GM12878 (cell line): Measurements from ENCODE around the gene CACFD1. TPM values are rescaled to one million over a fixed set of nuclear protein-coding genes. Genes with fewer than 3 reads are reported as not detected.
A peak's percentile ranks its signal among the peaks of the same experiment; 100 is the strongest.

Experiments
- ATAC-seq: fragments of 200-7000 bp; cut with Tn5 transposase; 3 replicates; pipeline ENCODE4 v1.9.1; 2020; ENCODE audit warnings: mild to moderate bottlenecking, moderate library complexity
- BruUV-seq: library from RNA; stranded (reverse); fragments of 400-500 nt; replicated peaks from 2 replicates; lab custom pipeline; 2021; lab: Mats Ljungman, UMichigan
- CTCF ChIA-PET: fragments of 300-600 bp; sonication (Branson Sonifier 250); formaldehyde crosslinking; extraction: SDS; loops from one replicate; lab custom pipeline; 2021; ENCODE audit warnings: inconsistent platforms; lab: Yijun Ruan, JAX
- POLR2A ChIA-PET: fragments of 350-600 bp; formaldehyde crosslinking; extraction: SDS; loops from one replicate; lab custom pipeline; 2021; ENCODE audit warnings: inconsistent platforms; lab: Charles Lee
- RAD21 ChIA-PET: fragments of 300-600 bp; sonication (Branson Sonifier 250); formaldehyde crosslinking; loops from one replicate; lab custom pipeline; 2023; ENCODE audit warnings: antibody characterized with exemption; ENCODE audit not compliant: unreplicated experiment; lab: Charles Lee
- SMC1A ChIA-PET: fragments of 300-600 bp; sonication (Branson Sonifier 250); formaldehyde crosslinking; loops from one replicate; lab custom pipeline; 2023; ENCODE audit not compliant: unreplicated experiment, uncharacterized antibody; lab: Charles Lee
- DNase-seq: peaks from one replicate; pipeline ENCODE4 v3.0.0-alpha.2; 2011; ENCODE audit warnings: low read depth, low spot score
- FAIRE-seq: peaks from 3 replicates; lab custom pipeline; 2011; peaks lifted over from hg19 to GRCh38; lab: Jason Lieb, UNC
- H2AFZ ChIP-seq: 2 replicates; pipeline ENCODE4 v1.6.0; 2011; ENCODE audit warnings: low read depth, low read length, control low read depth; ENCODE audit not compliant: control insufficient read depth
- H3K27ac ChIP-seq: 2 replicates; pipeline ENCODE4 v1.5.1; 2011; ENCODE audit warnings: control low read depth; ENCODE audit not compliant: control insufficient read depth, insufficient read depth
- H3K27me3 ChIP-seq, 2 experiments: replicated peaks in 1 of 2; 2 replicates each; pipeline versions ENCODE4 v1.6.0 to v1.6.1; 2011; ENCODE audit warnings: low read length in 1 of 2; ENCODE audit not compliant: control insufficient read depth in 2 of 2, insufficient read depth in 2 of 2
- H3K36me3 ChIP-seq, 2 experiments: 2 replicates each; pipeline ENCODE4 v1.5.1; 2011; ENCODE audit warnings: low read length in 1 of 2; ENCODE audit not compliant: control insufficient read depth in 2 of 2, insufficient read depth in 2 of 2
- H3K4me1 ChIP-seq: 2 replicates; pipeline ENCODE4 v1.6.1; 2011; ENCODE audit warnings: mild to moderate bottlenecking, low read length, moderate library complexity, mixed read lengths; ENCODE audit not compliant: control insufficient read depth, insufficient read depth
- H3K4me2 ChIP-seq: 2 replicates; pipeline ENCODE4 v1.6.0; 2011; ENCODE audit warnings: control low read depth; ENCODE audit not compliant: control insufficient read depth, insufficient read depth
- H3K4me3 ChIP-seq: fragments of 200-600 bp; sonication (generic); 2 replicates; pipeline ENCODE4 v1.5.1; 2016
- H3K79me2 ChIP-seq: 2 replicates; pipeline ENCODE4 v1.6.0; 2011; ENCODE audit warnings: low read length; ENCODE audit not compliant: control insufficient read depth, insufficient read depth
- H3K9ac ChIP-seq: 2 replicates; pipeline ENCODE4 v1.8.0; 2011; ENCODE audit warnings: low read length, control low read depth, mixed read lengths; ENCODE audit not compliant: control insufficient read depth, insufficient read depth
- H3K9me3 ChIP-seq: replicated peaks from 3 replicates; pipeline ENCODE4 v1.5.1; 2011; ENCODE audit warnings: mild to moderate bottlenecking, low read length; ENCODE audit not compliant: control insufficient read depth, insufficient read depth
- H4K20me1 ChIP-seq: 2 replicates; pipeline ENCODE4 v1.6.0; 2011; ENCODE audit not compliant: control insufficient read depth, insufficient read depth
- EGR1 ChIP-seq, 2 experiments: IDR thresholded peaks; 1 replicate in 1 of 2; 2 replicates in 1 of 2; pipeline ENCODE4 v1.6.1; 2011 to 2012; ENCODE audit warnings: low read depth in 2 of 2, low read length in 2 of 2, borderline replicate concordance in 1 of 2, mild to moderate bottlenecking in 1 of 2, moderate library complexity in 1 of 2
- NFXL1 ChIP-seq: fragments of 450-650 bp; IDR thresholded peaks from 2 replicates; pipeline ENCODE4 v1.6.1; 2017; ENCODE audit warnings: antibody characterized with exemption, mild to moderate bottlenecking, borderline replicate concordance
- NR2C1 ChIP-seq: fragments of 450-650 bp; IDR thresholded peaks from 2 replicates; pipeline ENCODE4 v1.6.1; 2017; ENCODE audit warnings: antibody characterized with exemption, mild to moderate bottlenecking, moderate library complexity
- RCOR1 ChIP-seq: conservative IDR thresholded peaks from 2 replicates; pipeline ENCODE4 v1.6.1; 2012; ENCODE audit warnings: low read depth, low read length, improper control_type of control experiment
- SIX5 ChIP-seq: IDR thresholded peaks from 2 replicates; pipeline ENCODE4 v1.6.1; 2011; ENCODE audit warnings: mild to moderate bottlenecking, low read depth, low read length, moderate library complexity; ENCODE audit not compliant: severe bottlenecking
- STAT1 ChIP-seq: fragments of 450-650 bp; conservative IDR thresholded peaks from 2 replicates; pipeline ENCODE4 v1.6.1; 2014; ENCODE audit warnings: antibody characterized with exemption, mild to moderate bottlenecking
- SUPT20H ChIP-seq: IDR thresholded peaks from 2 replicates; pipeline ENCODE4 v1.6.1; 2011; ENCODE audit warnings: low read depth, mild to moderate bottlenecking, low read length, moderate library complexity, borderline replicate concordance; ENCODE audit not compliant: control insufficient read depth
- TARDBP ChIP-seq: IDR thresholded peaks from 2 replicates; pipeline ENCODE4 v1.6.1; 2016; ENCODE audit warnings: borderline replicate concordance
- TBL1XR1 ChIP-seq: IDR thresholded peaks from 2 replicates; pipeline ENCODE4 v1.6.1; 2012; ENCODE audit warnings: low read depth, low read length, improper control_type of control experiment
- WRNIP1 ChIP-seq: IDR thresholded peaks from 2 replicates; pipeline ENCODE4 v1.6.1; 2011; ENCODE audit warnings: low read depth, low read length, improper control_type of control experiment, borderline replicate concordance
- ZZZ3 ChIP-seq: IDR thresholded peaks from 2 replicates; pipeline ENCODE4 v1.6.1; 2011; ENCODE audit warnings: low read depth; ENCODE audit not compliant: control insufficient read depth, insufficient read length
- WGBS: methylation state at CpG from one replicate; pipeline ENCODE4 v1.1.6; 2016; ENCODE audit warnings: low lambda C conversion rate; ENCODE audit not compliant: insufficient replicate concordance, insufficient coverage; ENCODE audit errors: missing lambda C conversion rate; 5-methylcytosine and 5-hydroxymethylcytosine counted together
- in situ Hi-C: fragments of 300-500 bp; cut with MboI; formaldehyde crosslinking; loops from 9 replicates; pipeline ENCODE4 v1.14.3; 2018; ENCODE audit warnings: mixed read lengths
- intact Hi-C: fragments of 100-400 bp; cut with micrococcal nuclease; formaldehyde crosslinking; loops from one replicate; pipeline ENCODE4 v1.14.2; 2022; ENCODE audit not compliant: unreplicated experiment
- polyA plus RNA-seq, 11 experiments: library from polyadenylated mRNA; depleted of rRNA in 4 of 11; unstranded in 6 of 11; stranded (reverse) in 5 of 11; fragments of >200 nt; fragmentation: Nextera tagmentation in 4 of 11; fragmentation: Illumina TruSeq in 1 of 11; extraction: Ambion mirVana in 4 of 11; extraction: Trizol in 1 of 11; gene quantifications; 1 replicate in 1 of 11; 2 replicates in 10 of 11; pipeline versions ENCODE4 v1.2.1 to v1.2.3, GENCODE V29; 2011 to 2016; ENCODE audit warnings: inconsistent platforms in 2 of 11, missing spikeins in 2 of 11, low read depth in 1 of 11
- total RNA-seq, 4 experiments: library from RNA; depleted of rRNA in 3 of 4; stranded (reverse); fragments of >200 nt in 3 of 4; fragmentation: Illumina TruSeq in 1 of 4; extraction: Trizol in 1 of 4; gene quantifications; 2 replicates each; pipeline versions ENCODE4 v1.2.1 to v1.2.3, GENCODE V29; 2013 to 2021
- TF ChIP-seq, protein P1 (sequence below): fragments of 450-650 bp; IDR thresholded peaks from 2 replicates; pipeline ENCODE4 v1.6.1; 2017; ENCODE audit warnings: mild to moderate bottlenecking
- TF ChIP-seq, protein P2 (sequence below): IDR thresholded peaks from 2 replicates; pipeline ENCODE4 v1.6.1; 2011; ENCODE audit warnings: borderline replicate concordance, low read depth, mild to moderate bottlenecking, moderate library complexity, low read length; ENCODE audit not compliant: insufficient read depth, poor library complexity, severe bottlenecking
- TF ChIP-seq, protein P3 (sequence below): IDR thresholded peaks from 2 replicates; pipeline ENCODE4 v1.6.1; 2011; ENCODE audit warnings: mild to moderate bottlenecking, low read depth, low read length, moderate library complexity; ENCODE audit not compliant: insufficient replicate concordance

Gene CACFD1
- total and polyA plus RNA-seq, 10 of the 15 experiments (the other 5 are each of a cell fraction or from before 2014, with no cell fraction given), result 0.09 to 5.8 (median 1.4) TPM; not detected in 1

GRCh38 chr9:133417541-133418461 lies 42.0 kb upstream of the CACFD1 start, which contains the start of gene REXO4 (continued):
- TF ChIP-seq EGR1 (IDR thresholded peaks at IDR 0.05; ENCODE audit: borderline replicate concordance in 1 of 2, low read depth in 2 of 2, low read length in 2 of 2) (peak; percentile 62 to 76; a peak in 2 of 3 replicates), TBL1XR1 (peak; percentile 75), WRNIP1 (no peak), ZZZ3 (peak; percentile 34)

DNA sequence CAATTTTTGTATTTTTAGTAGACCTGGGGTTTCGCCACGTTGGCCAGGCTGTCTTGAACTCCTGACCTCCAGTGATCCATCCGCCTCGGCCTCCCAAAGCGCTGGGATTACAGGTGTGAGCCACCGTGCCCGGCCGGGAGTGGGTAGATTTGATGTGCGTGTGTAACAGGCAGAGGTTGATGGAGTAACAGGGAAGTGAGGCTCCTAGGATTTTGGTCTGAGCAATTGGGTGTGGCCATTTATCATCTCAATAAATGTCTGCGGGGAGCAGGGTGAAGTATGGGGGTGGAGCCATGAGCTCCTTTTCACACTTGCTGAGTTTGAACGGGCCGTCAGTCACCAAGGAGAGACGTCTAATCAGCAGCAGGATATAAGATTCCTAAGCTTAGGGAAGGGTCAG lies 40.8 kb upstream of the CACFD1 start:
- WGBS, result 87% methylated on average over 13 of the region's 13 CpGs
- CTCF ChIA-PET, result interaction anchor here (1.2 to 1.5 kb wide), 3 partner anchors 9 to 18 kb away, joined by 3 read pairs; no protein-coding TSS in a partner anchor
- TF ChIP-seq, protein P1, sequence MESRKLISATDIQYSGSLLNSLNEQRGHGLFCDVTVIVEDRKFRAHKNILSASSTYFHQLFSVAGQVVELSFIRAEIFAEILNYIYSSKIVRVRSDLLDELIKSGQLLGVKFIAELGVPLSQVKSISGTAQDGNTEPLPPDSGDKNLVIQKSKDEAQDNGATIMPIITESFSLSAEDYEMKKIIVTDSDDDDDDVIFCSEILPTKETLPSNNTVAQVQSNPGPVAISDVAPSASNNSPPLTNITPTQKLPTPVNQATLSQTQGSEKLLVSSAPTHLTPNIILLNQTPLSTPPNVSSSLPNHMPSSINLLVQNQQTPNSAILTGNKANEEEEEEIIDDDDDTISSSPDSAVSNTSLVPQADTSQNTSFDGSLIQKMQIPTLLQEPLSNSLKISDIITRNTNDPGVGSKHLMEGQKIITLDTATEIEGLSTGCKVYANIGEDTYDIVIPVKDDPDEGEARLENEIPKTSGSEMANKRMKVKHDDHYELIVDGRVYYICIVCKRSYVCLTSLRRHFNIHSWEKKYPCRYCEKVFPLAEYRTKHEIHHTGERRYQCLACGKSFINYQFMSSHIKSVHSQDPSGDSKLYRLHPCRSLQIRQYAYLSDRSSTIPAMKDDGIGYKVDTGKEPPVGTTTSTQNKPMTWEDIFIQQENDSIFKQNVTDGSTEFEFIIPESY, result no peak
- TF ChIP-seq RCOR1, result no peak
- no peak for TF ChIP-seq NR2C1
- TF ChIP-seq, protein P2, sequence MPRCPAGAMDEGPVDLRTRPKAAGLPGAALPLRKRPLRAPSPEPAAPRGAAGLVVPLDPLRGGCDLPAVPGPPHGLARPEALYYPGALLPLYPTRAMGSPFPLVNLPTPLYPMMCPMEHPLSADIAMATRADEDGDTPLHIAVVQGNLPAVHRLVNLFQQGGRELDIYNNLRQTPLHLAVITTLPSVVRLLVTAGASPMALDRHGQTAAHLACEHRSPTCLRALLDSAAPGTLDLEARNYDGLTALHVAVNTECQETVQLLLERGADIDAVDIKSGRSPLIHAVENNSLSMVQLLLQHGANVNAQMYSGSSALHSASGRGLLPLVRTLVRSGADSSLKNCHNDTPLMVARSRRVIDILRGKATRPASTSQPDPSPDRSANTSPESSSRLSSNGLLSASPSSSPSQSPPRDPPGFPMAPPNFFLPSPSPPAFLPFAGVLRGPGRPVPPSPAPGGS, result no peak
- TF ChIP-seq, protein P3, sequence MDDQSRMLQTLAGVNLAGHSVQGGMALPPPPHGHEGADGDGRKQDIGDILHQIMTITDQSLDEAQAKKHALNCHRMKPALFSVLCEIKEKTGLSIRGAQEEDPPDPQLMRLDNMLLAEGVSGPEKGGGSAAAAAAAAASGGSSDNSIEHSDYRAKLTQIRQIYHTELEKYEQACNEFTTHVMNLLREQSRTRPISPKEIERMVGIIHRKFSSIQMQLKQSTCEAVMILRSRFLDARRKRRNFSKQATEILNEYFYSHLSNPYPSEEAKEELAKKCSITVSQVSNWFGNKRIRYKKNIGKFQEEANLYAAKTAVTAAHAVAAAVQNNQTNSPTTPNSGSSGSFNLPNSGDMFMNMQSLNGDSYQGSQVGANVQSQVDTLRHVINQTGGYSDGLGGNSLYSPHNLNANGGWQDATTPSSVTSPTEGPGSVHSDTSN, result no peak
- no peak for TF ChIP-seq NFXL1
- no peak for TF ChIP-seq TARDBP
- no peak for TF ChIP-seq SUPT20H
- TF ChIP-seq STAT1, result no peak
- TF ChIP-seq SIX5, result no peak

More for the DNA sequence above, 40.8 kb upstream of the CACFD1 start:
- RAD21 ChIA-PET, result no interaction called here
- FAIRE-seq (no peak), ATAC-seq (no peak), DNase-seq (no peak)
- intact Hi-C loops (loop anchor here (5.0 kb wide), 2 partner anchors 42 to 58 kb away; partner anchors contain the start of genes SLC2A6, STKLD1 and SURF4), in situ Hi-C loops (no loop called here)
- Histone ChIP-seq H3K9ac (peak overlapping the region; percentile 80; the same call in 1 of the 2 replicates), H4K20me1 (no peaks in the 10 kb centered on the region), H3K27ac (no peak overlapping the region; the same call in 1 of the 2 replicates), H3K36me3 (peaks cover 4 to 5% of the 10 kb centered on the region in 2 experiments; a peak in 3 of 4 replicates), H3K4me3 (peak overlapping the region; percentile 89), H3K79me2 (peaks cover 42% of the 10 kb centered on the region), H3K9me3 (no peaks in the 10 kb centered on the region; the same call in 1 of the 3 replicates), H3K4me1 (peaks cover 51% of the 10 kb centered on the region), H2AFZ (no peak overlapping the region), H3K27me3 (no peaks in the 10 kb centered on the region), H3K4me2 (peak overlapping the region; percentile 56)
- SMC1A ChIA-PET, result interaction anchor here (0.9 to 1.5 kb wide), 2 partner anchors 57 to 59 kb away, joined by 3 read pairs; no protein-coding TSS in a partner anchor
- BruUV-seq, result no TSS peak
- POLR2A ChIA-PET, result interaction anchor here (0.6 to 2.2 kb wide), 3 partner anchors 40 to 644 kb away, joined by 3 to 7 read pairs (median 3); partner anchors contain the start of genes CACFD1 and SLC2A6
